Iris pigment epithelial cell (primary cell): Measurements from ENCODE around the gene OSBPL6.
"Not testable (repeated sequence)": the region's sequence is repeated elsewhere in the genome, so short reads cannot be mapped to it uniquely, and the experiment has no call there.

Experiments
- DNase-seq: peaks from one replicate; pipeline ENCODE4 v3.0.0-alpha.2; 2011; ENCODE audit warnings: low read depth

OSBPL6 gene

GRCh38 chr2:178350051-178350450, 155.7 kb downstream of the OSBPL6 start:
- no peak for DNase-seq

- not testable (repeated sequence) for DNase-seq
Observed at GRCh38 chr2:178357704-178358103, 163.4 kb downstream of the OSBPL6 start.

GRCh38 chr2:178359192-178359912, 165.0 kb downstream of the OSBPL6 start:
- no peak for DNase-seq

DNA sequence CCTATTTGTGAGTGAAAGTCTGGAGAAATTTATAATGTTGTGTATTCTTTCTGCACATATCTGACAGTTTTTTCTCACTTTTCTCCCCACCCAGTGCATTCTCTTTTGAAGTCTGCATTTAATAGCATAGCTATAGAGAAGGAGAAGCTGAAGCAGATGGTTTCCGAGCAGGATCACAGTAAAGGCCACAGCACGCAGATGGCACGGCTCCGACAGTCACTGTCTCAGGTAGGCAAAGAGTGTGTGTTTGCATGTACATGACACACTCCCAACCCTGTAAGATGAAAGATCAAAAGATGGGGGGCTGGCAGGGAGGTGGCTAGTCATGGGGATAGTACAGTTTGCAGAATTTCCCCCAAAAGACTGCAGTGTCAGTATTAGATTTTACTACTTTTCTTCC, 167.3 kb downstream of the OSBPL6 start:
- DNase-seq: no peak

DNA sequence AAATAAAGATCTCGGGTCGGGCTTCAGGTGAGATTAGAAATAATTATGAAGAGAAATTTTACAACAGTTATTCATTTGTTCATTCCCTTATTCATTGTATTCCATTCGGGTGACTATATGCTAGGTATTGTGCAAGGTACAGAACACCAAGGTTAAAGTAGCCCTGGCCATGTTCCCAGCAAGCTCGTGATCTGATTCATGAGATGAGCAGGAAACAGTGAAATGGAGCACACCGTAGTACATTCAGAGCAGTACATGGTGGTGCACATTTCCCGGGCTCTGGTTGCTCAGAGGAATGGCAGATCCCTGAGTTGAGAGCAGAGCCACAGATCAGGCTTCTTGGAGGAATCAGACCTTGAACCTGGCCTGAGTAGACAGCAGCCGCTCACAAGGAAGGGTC, 168.9 kb downstream of the OSBPL6 start:
- DNase-seq: peak; percentile 84

DNA sequence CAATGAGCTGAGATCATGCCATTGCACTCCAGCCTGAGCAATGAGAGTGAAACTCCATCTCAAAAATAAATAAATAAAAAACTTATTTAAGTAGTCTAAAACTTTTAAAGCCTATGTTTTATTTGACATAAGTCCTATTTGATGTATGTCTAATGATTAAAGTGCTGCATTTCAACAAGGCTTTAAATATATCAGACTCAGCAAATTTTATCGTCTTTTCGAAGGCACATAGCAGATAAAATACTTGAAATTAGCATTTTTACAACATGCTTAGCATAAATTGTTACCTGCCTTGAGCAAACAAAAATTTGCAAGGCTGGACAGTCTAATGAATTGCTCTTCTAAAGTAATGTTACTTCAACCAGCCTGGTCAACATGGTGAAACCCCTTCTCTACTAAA, 170.8 kb downstream of the OSBPL6 start:
- no peak for DNase-seq

- DNase-seq: no peak
Observed at GRCh38 chr2:178366412-178366811, 172.1 kb downstream of the OSBPL6 start.

- no peak for DNase-seq
Observed at GRCh38 chr2:178367344-178367743, 173.0 kb downstream of the OSBPL6 start.

GRCh38 chr2:178374865-178375264, 180.6 kb downstream of the OSBPL6 start:
- no peak for DNase-seq

- no peak for DNase-seq
Observed at GRCh38 chr2:178377046-178377445, 182.7 kb downstream of the OSBPL6 start.

DNA sequence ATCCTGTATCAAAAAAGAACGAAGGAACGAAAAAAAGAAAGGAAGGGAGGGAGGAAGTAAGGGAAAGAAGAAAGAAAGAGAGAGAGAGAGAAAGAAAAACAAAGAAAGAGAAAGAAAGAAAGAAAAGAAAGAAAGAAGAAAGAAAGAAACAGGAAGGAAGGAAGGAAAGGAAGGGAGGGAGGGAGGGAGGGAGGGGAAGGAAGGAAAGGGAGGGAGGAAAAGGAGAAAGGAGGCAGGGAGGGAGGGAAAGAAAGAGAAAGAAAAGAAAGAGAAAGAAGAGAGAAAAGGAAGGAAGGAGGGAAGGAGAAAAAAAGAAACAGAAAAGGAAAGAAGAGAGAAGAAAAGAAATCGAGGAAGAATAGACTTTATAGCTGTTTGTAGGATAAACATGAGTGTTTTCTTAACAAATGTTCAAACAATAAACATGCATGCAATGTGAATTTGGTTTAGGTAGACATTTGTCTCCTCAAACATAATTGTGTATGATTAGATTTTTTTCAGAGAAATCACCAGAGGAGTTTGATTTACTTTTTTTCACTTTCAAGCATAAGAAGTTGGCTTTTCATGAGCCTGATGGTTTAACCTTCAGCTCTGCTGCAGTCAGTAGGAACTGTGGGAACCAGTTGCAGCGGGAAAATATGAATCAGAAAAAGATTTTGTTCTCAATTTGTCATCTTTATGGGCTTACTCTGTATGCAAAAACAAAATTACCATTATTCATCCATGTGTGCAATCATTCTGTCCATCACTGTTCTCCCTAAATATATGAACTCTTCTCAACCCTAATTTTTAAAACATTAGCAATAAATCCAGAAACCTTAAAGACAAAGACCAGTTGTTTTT, 185.1 kb downstream of the OSBPL6 start:
- DNase-seq: no peak

DNA sequence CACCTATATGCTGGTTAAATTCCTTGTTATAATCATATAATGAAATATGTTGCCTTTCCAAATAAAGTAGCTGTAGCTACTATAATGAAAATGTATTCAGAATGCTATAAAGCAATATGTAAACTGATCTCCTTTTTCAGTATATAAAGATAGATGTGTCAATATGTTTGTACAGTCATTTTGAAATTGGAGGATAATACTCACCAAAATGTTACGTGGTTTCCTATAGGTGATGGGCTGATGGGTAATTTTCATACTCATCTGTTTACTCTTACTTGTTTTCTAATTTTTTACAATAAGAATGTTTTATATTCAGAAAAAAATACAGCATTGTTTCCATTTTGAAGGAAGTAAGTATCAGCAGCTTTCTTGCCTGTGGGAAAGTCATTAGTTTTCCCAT, 186.5 kb downstream of the OSBPL6 start:
- no peak for DNase-seq

GRCh38 chr2:178383718-178384117, 189.4 kb downstream of the OSBPL6 start:
- DNase-seq: no peak

- DNase-seq: no peak
Observed at GRCh38 chr2:178385595-178386148, 191.4 kb downstream of the OSBPL6 start.

DNA sequence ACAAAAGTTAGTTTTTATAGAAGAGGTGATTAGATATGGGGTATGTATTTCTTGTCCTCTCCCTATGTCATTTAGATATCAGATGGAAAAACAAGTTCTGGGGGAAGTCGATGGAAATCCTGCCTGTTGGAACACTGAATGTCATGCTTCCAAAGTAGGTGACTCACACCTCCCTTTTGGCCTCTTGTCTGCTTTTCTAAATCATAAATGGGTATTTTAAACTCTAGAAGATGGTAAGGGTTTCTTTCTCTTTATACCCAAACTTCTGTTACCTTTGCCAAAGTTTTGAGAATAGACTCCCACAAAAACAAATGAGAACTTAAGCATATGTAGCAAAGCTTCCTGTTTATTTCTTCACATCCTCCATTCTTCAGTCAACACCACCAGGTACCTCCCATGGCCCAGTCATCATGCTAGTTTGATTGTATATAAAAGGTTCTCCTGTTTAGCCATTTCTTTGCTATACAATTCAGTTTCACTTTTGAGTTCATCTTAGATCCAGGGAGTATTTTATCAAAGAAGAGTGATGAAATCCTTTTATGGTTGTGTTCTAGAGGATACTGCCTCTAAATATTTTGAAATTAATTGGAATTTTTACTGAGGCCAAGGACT, 192.8 kb downstream of the OSBPL6 start:
- DNase-seq: peak; percentile 26

DNA sequence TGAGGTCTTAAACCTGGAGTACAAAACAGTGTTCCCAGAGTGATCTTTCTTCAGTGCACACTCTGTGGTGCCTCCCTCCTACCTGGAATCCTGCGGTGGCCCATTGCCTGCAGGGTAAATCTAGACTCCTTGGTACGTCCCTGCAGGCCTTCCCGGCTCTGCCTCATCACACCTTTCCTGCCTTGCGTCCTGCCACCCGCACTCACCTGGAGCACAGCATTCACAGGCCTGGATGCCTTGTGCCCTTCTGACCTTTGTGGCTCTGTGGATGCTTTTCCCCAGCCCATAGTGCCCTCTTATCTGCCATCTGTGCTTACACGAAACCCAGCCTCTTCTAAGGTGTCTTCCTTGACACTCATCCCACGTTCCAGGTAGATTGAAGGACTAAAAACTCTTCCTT, 194.0 kb downstream of the OSBPL6 start:
- DNase-seq: no peak

- no peak for DNase-seq
Observed at GRCh38 chr2:178391701-178392100, 197.4 kb downstream of the OSBPL6 start.

- peak; percentile 31 for DNase-seq
Observed at GRCh38 chr2:178392215-178392614, 197.9 kb downstream of the OSBPL6 start.

GRCh38 chr2:178394859-178395258, 200.5 kb downstream of the OSBPL6 start:
- DNase-seq: no peak

DNA sequence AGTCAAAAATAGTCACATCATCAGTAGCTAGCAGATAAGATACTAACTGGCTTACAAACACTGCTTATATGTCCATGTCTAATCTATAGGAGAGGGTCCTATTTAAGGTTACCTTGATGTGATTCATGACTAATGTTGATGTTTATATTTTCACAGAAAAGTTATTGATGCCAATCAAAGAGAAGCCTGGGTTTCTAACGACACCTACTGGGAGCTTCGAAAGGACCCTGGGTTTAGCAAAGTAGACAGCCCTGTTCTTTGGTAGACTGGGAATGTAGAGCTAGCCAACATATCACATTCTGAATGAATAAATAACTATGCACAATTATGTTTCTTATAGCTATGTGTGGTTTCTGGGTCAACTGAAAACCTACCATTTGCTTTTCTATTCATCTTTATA, 201.0 kb downstream of the OSBPL6 start:
- no peak for DNase-seq

DNA sequence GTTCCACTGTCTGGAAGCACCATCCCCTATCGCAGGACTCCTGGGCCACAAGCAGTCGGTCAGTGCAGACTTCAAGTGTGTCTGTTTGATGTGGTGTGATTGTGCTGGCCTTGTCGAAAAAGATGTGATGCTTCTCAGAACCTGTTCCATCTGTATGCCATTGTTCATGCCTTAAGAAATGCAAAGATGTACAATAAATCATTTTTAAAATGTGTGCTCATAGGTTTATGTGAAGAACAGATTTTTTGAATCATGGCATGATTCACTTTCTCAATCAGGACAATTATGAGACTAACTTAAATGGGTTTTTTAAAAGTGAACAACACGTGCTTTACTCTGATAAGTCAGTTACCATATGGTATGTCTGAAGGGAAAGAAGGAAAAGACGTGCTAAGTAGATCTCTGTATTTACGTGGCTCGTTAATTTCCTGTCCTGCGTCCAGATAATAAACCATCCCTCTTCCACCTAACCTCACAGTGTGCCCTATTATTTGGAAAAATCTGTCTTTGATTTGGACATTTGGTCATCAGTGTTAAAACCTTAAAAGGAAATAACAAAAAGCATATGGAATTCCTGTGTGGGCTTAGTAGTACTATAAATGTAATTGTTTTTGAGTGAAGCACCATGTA, 201.7 kb downstream of the OSBPL6 start:
- DNase-seq: no peak

- DNase-seq: peak; percentile 40
Observed at GRCh38 chr2:178397002-178397605, 202.8 kb downstream of the OSBPL6 start.
